ENCODE measurements around the gene IL10.
A peak's percentile ranks its signal among the peaks of the same experiment; 100 is the strongest.

IL10 gene

DNA sequence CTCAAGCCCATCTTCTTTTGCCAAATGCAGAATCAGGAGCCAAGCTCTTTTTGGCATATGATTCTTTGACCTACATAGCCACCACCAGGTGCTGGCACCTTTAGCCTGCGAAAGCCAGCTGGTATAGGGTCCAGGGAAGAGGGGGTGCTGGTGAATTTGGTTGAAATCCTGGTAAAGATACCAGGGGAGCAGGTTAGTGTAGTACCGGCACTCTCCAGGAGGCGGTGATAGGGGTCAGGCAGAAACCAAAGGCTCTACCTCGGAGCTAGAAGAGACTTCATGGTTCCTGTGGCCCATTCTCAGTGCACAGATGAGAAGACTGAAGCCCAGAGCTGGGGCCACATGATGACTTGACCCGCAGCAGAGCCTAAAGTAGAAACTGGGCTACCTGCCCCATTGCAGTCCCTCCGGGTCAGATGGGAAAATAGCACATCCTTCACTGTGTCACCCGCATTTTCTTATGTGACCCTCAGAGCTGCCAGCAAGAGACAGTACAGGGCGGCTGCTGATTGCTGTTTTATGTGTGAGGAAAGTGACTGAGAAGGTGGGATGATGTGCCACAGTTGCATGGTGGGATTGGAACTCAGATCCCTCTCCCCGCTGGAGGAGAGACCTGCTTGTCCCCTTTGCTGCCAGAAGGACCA is 37.7 kb downstream of the IL10 start:
- DNase-seq (ENCODE audit: low read depth in 2 of 2): peak; percentile 49 to 74

DNA sequence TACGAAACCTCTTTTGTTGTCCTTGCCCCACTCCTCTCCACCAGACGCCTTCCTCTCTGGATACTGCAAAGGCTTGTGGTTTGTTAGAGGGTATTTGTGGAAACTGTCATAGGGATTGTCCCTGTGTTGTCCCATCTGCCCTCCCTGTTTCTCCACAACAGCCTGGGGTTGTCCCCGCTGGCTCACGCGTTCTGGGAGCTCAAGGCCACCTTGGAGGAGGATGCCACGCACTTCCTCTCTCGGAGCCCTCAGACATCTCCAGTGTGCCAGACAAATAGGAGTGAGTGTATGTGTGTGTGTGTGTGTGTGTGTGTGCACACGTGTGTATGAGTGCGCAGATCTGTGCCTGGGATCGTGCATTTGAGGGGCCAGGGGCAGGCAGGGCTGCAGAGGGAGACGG is 39.3 kb downstream of the IL10 start:
- DNase-seq (ENCODE audit: low read depth in 2 of 2): no peak

DNA sequence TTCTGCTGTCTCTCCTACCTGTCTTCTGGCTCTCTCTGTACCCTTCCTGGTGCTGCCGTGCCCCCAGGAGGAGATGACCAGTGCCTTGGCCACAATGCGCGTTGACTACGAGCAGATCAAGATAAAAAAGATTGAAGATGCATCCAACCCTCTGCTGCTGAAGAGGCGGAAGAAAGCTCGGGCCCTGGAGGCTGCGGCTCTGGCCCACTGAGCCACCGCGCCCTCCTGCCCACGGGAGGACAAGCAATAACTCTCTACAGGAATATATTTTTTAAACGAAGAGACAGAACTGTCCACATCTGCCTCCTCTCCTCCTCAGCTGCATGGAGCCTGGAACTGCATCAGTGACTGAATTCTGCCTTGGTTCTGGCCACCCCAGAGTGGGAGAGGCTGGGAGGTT is 39.8 kb downstream of the IL10 start:
- DNase-seq (ENCODE audit: low read depth in 2 of 2): no peak

DNA sequence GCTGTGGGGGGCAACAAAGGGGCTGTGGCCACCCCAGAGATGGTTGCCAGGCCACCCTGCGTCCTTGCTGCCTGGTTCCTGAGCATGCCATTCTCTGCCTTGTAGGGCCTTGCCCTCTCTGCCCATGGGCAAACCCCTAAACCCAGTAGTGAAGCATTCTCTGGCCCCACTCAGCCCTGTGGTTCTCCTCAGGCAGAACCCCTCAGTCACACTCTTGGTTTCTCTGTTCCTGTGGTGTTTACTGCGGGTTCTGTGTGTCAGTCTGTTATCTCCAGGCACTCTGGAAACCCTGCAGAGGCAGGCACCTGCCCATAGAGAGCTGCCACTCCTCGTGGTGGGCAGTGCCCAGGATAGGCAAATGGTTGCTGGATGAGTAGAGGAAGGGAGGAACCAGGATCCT is 42.8 kb downstream of the IL10 start:
- DNase-seq (ENCODE audit: low read depth in 2 of 2): no peak

DNA sequence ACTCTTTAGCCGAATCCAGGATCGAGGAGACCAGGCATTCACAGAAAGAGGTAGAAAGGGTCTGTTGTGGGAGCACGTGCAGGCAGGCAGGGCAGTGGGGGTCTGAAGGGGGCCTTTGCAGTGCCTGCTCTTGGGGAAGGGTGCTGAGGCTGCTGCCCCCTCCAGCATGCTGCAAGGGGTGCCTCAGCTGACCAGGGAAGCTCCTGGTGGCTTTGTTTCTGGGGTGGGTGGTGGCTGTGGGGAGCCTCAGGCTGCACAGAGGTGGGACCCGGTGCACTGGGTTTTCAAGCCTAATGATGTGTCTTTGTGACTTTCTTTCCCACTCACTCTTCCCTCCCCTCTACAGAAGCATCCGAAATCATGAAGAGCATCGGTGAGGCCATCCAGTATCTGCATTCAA is 43.2 kb downstream of the IL10 start:
- DNase-seq (ENCODE audit: low read depth in 2 of 2): no peak

DNA sequence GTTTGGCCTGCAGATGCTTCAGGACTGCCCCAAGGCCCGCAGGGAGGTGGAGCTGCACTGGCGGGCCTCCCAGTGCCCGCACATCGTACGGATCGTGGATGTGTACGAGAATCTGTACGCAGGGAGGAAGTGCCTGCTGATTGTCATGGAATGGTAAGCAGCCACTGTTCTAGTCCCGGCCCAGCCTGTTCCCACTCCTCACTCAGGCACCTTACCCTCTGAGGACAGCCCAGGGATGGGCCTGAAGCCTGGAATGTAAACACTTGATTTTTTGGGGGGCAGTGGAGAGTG is 43.7 kb downstream of the IL10 start:
- no peak for DNase-seq (ENCODE audit: low read depth in 2 of 2)

DNA sequence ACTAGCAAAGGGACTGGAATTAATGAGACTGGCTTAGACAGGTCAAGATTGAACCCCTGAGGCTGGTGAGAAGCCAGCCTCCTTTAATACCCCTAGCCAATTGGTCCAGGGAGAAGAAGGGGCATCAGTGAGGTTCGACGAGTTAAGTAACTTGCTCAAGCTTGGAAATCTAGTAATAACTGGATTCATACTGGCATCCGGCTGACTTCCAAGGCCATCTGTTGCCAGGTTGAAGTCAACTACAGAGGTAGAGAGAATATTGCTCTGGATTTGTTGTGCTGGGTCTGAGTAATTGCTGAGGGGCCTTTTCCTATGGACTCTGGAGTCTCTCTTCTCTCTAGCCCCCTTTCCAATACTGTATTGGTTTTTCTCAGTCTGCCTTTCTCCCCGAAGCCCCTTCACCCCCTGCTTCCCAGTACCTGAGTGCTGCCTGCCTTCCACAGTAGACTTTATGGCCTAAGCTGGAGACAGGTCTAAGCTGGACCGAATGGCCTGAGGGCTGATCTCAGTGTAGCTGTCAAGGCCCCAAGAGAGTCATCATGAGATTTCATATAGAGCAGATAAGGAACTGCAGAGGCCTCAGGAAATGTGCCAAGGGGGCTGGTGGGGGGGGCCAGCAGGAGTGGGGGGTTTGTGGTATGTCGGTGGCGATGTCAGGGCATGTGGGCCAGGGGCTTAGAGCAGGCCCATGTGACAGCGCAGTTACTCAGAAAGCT is 44.2 kb downstream of the IL10 start:
- no peak for DNase-seq (ENCODE audit: low read depth in 2 of 2)

DNA sequence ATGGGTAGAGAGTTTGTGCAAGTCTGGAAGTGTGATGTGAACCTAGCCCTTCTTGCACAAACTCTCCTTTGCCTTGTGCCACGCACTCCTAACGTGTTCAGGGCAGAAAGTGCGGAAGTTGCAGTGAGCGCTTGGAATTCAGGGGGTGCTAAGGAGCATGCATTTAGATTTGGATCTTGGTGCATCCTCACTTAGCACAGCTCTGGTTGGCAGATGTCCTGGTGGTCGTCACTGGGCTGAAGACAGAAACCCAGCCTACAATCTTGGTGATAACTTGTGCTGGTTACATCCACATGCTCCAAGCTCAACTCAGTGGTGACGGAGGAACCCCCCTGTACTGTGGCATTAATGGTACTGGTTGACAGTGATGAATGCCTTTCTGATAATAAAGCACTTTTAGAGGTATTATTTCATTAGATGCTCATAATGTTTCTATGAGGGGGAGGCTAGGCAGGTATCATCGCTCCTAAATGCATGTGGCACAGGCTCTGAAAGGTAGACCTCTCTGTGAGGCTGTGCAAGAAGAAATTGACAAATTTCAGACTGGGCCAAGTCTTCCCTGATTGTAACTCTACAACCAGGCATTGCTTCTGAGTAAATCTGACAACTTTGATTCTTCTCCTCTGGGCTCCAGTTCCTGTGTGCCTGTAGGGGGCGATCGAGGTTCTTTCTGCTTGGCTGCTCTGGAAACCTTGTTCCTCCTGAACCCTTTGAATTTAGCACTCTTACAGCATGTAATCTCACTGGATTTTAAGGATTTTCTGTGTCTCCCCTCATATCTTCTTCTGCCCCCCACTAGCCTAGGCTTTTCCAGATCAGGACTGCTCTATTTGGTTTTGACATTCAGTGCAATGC is 47.0 kb downstream of the IL10 start:
- DNase-seq (ENCODE audit: low read depth in 2 of 2): peak in 1 of 2 donors; percentile 43

DNA sequence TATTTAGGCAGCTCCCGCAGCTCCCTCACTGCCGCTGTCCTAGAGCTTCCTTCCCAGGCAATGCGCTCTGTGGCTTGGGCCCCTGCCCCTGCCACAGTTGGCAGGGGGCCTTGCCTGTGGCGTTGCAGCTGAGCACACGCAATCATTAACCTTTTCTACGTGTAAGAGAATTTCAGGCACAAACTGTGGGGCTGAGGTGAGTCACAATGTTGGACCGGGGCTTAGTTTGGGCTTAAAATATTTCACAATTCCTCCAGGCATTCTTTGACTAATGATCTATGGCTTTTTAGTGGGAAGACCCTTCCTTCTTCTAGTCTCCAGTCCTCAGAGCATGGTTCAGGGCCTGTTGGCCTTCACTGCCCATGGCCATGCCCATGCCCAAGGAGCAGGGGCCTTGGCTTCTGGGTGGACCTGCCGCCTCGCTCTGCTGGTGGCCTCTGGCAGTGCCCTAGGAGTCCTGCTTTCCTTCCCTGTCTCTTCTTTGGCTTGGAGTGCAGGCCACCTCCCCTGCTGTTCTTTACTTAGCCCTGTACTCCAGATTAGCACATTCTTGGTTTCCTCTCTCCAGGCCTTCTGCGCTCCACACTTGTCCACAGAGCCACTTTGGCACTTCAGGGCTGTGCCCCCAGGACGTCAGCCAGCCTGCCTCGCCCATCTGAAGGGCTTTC is 48.4 kb downstream of the IL10 start:
- no peak for DNase-seq (ENCODE audit: low read depth in 2 of 2)

DNA sequence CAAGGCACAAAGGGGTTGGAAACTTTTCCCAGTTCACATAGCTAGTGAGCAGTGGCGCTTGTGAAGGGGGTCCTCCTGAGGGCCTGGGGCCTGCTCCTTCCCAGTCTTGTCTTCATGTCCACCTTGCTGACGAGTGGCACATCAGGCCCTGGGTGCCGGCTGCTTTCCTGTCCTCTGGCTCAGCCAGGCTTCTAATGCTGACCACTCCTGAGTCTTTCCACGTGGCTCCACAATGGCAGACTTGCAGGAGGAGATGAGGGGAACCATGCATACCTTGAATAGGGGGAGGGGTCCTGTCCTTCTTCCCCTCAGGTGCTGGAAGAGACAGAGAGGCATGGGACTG is 48.9 kb downstream of the IL10 start:
- no peak for DNase-seq (ENCODE audit: low read depth in 2 of 2)

DNA sequence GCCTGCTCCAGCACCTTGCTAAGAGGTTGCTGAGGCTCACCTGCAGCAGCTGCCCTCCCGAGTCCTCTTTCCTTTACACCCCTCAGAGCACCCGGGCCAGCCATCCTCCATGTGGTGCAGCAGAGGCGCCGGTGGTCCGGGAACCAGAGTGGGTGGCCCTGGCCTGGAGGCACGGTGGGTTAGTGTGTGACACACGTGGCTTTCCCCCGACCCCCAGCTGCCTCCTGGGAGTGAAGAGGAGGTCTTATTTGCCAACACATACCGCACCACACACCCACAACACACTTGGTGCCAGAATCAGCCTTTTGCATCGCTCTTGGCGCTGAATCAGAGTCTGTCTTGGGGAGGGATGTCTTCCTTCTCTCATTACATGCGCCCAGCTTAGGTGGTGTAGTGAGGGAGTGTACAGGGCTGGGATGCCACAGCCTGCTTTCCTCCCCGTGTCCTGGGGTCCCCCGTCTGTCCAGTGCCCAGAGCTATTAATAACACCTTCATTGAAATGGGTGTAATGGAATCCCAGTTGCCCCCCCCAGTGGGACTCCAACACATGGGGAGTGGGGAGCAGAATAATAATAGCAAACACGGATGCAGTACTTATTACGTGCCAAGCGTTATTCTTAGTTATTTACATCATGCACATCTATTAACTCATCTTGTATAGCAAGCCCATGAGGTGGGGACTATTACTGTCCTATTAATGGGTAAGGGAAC is 49.4 kb downstream of the IL10 start:
- no peak for DNase-seq (ENCODE audit: low read depth in 2 of 2)

DNA sequence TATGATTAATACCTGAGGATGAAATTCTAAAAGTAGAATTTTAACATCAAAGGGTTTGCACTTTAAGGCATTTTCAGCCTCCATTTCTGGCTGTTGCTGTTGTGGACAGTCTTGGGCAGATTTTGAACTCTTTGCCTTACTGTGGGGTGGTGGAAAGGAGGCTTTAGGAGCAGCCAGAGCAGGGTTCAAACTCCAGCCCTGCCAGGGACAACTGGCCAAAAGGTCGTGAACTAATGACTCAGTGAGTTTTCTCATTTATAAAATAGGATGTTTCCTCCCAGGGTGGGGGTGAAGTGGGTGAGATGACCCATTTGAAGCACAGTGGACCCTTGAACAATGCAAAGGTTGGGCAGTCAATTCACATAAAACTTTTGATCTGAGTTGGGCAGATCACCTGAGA is 50.8 kb downstream of the IL10 start:
- DNase-seq (ENCODE audit: low read depth in 2 of 2): no peak

DNA sequence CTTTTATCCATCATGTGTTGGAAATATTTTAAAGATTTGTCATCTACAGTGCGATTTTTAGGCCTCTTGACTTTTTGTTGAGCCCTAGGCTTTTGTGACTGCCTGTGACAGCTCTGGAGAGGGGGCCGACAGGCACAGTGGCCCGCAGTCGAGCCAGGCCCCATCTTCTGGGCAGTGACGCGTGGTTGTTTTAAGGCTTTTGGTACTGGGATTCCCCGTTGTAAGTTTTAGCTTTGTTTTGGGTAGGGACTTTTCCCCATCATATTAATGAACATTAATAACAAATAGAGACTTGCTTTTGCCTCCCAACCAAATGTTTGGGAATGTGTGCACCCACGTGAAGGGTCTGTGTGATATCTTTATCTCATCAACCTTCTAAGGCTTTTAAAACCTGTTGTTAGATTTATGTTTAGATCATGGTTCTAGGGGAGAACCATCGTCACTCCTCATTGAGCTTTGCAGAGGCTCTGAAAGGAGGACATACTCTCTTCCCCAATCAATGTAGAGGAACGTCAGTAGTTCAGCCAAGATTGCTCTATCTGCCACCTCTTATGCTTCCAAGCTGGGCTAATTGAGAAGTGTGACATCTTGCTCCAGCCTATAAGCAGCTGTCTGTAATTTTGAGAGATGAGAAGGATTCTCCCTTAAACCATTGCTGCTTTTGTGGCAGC is 53.0 kb downstream of the IL10 start:
- no peak for DNase-seq (ENCODE audit: low read depth in 2 of 2)

DNA sequence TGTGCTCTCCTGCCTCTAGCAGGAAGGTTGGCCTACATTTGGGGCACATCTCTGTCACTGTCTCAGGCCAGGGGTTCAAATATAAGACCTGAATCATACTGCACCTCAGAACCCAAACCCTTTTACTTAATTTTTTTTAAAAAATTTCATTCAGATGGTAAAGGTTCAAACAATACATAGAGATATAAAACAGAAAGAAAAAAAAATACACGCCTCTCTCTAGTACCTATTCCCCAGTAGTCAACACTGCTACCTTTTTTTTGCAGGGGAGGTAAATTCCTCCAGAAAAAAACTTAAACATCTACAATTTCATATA is 54.7 kb downstream of the IL10 start:
- DNase-seq (ENCODE audit: low read depth in 2 of 2): no peak

All from stimulated activated CD8-positive, alpha-beta memory T cell treated with anti-CD3 and anti-CD28 coated beads, Interleukin-7, amount 100 ng/mL, for 1 hour (primary cell).